Measurements from ENCODE around the gene GBP6.

Gene GBP6

DNA sequence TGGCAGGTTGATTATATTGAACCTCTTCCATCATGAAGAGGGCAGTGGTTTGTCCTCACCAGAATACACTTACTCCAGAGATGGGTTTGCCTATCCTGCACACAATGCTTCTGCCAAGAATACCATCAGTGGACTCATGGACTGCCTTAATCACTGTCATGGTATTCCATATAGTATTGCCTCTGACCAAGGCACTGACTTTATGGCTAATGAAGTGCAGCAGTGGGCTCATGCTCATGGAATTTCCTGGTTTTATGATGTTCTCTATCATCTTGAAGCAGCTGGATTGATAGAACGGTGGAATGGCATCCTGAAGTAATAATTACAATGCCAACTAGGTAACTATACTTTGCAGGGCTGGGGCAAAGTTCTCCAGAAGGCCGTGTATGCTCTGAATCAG, 16.6 kb upstream of the GBP6 start:
- no peak for DNase-seq
- Histone ChIP-seq H4K20me1 (ENCODE audit: insufficient read depth, low read length) (no peaks in the 10 kb centered on the region), H3K9ac (ENCODE audit: low read length) (no peak overlapping the region), H3K4me3 (ENCODE audit: low read length) (no peak overlapping the region), H3K27ac (ENCODE audit: low read length) (no peak overlapping the region), H3K36me3 (replicated peaks; ENCODE audit: insufficient read depth, low read length) (no peaks in the 10 kb centered on the region), H2AFZ (ENCODE audit: low read length) (no peak overlapping the region), H3K9me2 (replicated peaks; ENCODE audit: insufficient read depth, low read length) (no peaks in the 10 kb centered on the region), H3K4me2 (ENCODE audit: low read depth, low read length) (no peak overlapping the region), H3K27me3 (replicated peaks; ENCODE audit: insufficient read depth, low read length) (no peaks in the 10 kb centered on the region), H3K4me1 (ENCODE audit: low read length) (no peaks in the 10 kb centered on the region), H3F3A (ENCODE audit: insufficient read depth, low read length) (no peaks in the 10 kb centered on the region), H3K9me3 (replicated peaks; ENCODE audit: insufficient read depth, low read length) (no peaks in the 10 kb centered on the region), H3K79me2 (ENCODE audit: low read length) (no peaks in the 10 kb centered on the region)
- TF ChIP-seq, protein P1, sequence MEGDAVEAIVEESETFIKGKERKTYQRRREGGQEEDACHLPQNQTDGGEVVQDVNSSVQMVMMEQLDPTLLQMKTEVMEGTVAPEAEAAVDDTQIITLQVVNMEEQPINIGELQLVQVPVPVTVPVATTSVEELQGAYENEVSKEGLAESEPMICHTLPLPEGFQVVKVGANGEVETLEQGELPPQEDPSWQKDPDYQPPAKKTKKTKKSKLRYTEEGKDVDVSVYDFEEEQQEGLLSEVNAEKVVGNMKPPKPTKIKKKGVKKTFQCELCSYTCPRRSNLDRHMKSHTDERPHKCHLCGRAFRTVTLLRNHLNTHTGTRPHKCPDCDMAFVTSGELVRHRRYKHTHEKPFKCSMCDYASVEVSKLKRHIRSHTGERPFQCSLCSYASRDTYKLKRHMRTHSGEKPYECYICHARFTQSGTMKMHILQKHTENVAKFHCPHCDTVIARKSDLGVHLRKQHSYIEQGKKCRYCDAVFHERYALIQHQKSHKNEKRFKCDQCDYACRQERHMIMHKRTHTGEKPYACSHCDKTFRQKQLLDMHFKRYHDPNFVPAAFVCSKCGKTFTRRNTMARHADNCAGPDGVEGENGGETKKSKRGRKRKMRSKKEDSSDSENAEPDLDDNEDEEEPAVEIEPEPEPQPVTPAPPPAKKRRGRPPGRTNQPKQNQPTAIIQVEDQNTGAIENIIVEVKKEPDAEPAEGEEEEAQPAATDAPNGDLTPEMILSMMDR (IDR thresholded peaks at IDR 0.05; ENCODE audit: low read length): no peak
- TF ChIP-seq EZH2phosphoT487 (IDR thresholded peaks at IDR 0.05; ENCODE audit: low read length): no peak
- TF ChIP-seq EZH2 (optimal IDR thresholded peaks at IDR 0.05; ENCODE audit: low read depth, low read length): no peak

DNA sequence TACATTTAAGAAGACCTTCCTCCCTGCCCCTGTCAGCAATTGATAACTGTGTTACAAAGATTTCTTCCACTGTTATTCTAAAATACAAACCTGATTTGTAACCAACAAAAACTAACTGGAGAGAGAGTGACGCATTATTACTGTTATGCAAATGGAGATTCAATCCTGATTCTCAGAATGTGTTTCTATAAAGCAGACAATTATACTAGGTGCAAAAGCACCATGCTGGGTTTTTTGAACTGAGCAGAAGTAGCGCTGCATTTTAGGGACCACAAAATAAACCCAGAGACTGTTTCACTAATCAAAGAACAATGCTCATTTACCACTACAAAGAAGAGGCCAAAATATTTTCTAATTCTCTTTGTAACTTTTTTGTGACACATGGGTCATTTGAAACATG, 13.6 kb upstream of the GBP6 start:
- Histone ChIP-seq H3K27me3 (replicated peaks; ENCODE audit: insufficient read depth, low read length) (no peaks in the 10 kb centered on the region), H3K9me2 (replicated peaks; ENCODE audit: insufficient read depth, low read length) (no peaks in the 10 kb centered on the region), H3K9ac (ENCODE audit: low read length) (no peak overlapping the region), H3K9me3 (replicated peaks; ENCODE audit: insufficient read depth, low read length) (no peaks in the 10 kb centered on the region), H3K36me3 (replicated peaks; ENCODE audit: insufficient read depth, low read length) (no peaks in the 10 kb centered on the region), H4K20me1 (ENCODE audit: insufficient read depth, low read length) (no peaks in the 10 kb centered on the region), H2AFZ (ENCODE audit: low read length) (no peak overlapping the region), H3K27ac (ENCODE audit: low read length) (no peak overlapping the region), H3K79me2 (ENCODE audit: low read length) (no peaks in the 10 kb centered on the region), H3F3A (ENCODE audit: insufficient read depth, low read length) (no peaks in the 10 kb centered on the region), H3K4me1 (ENCODE audit: low read length) (no peaks in the 10 kb centered on the region), H3K4me2 (ENCODE audit: low read depth, low read length) (no peak overlapping the region), H3K4me3 (ENCODE audit: low read length) (no peak overlapping the region)
- DNase-seq: no peak
- TF ChIP-seq EZH2phosphoT487 (IDR thresholded peaks at IDR 0.05; ENCODE audit: low read length) (no peak), EZH2 (optimal IDR thresholded peaks at IDR 0.05; ENCODE audit: low read depth, low read length) (no peak)
- TF ChIP-seq, protein P1 (IDR thresholded peaks at IDR 0.05; ENCODE audit: low read length): no peak

DNA sequence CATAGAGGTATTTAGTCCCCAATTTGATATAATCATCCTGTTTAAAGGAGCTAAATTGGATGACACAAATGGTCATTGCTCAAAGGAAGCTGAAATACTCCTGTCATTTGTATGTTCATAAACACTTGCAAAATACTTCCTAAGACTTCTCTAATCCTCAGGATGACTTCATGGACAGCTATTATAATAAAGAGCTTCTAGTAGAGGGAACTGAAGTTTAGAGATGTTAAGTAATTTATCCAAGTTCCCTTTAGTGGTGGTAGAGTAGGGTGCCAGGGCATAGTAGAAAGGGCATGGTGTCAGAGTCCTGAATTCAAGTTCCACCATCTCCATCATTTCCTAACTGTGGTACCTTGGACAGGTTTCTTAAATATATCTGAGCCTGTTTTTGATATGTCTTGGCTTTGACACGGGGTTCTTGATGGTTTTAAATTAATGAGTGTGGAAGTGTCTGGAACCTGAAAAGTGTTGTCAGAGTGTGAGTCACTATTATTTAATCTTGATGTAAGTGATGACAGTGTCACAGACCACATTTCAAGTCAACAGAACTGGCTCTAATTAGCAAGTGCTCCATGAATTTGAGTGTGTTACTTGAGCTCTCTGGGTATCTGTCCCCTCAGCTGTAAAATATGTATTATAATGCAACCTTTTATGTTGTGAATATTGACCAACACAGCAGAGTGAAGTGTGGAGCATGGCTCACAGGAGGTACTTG, 12.1 kb upstream of the GBP6 start:
- no peak for DNase-seq
- no peaks in the 10 kb centered on the region for H3K79me2 ChIP-seq (ENCODE audit: low read length)
- TF ChIP-seq, protein P1 (IDR thresholded peaks at IDR 0.05; ENCODE audit: low read length): no peak
- no peak for TF ChIP-seq EZH2phosphoT487 (IDR thresholded peaks at IDR 0.05; ENCODE audit: low read length)
- no peak for TF ChIP-seq EZH2 (optimal IDR thresholded peaks at IDR 0.05; ENCODE audit: low read depth, low read length)
- H3K27me3 ChIP-seq (replicated peaks; ENCODE audit: insufficient read depth, low read length): no peaks in the 10 kb centered on the region
- no peaks in the 10 kb centered on the region for H3F3A ChIP-seq (ENCODE audit: insufficient read depth, low read length)
- no peaks in the 10 kb centered on the region for H3K36me3 ChIP-seq (replicated peaks; ENCODE audit: insufficient read depth, low read length)
- no peaks in the 10 kb centered on the region for H3K4me1 ChIP-seq (ENCODE audit: low read length)
- H3K27ac ChIP-seq (ENCODE audit: low read length): no peak overlapping the region
- no peak overlapping the region for H3K9ac ChIP-seq (ENCODE audit: low read length)
- H3K9me3 ChIP-seq (replicated peaks; ENCODE audit: insufficient read depth, low read length): no peaks in the 10 kb centered on the region
- H2AFZ ChIP-seq (ENCODE audit: low read length): no peak overlapping the region
- no peak overlapping the region for H3K4me2 ChIP-seq (ENCODE audit: low read depth, low read length)
- H3K4me3 ChIP-seq (ENCODE audit: low read length): no peak overlapping the region
- H3K9me2 ChIP-seq (replicated peaks; ENCODE audit: insufficient read depth, low read length): no peaks in the 10 kb centered on the region
- H4K20me1 ChIP-seq (ENCODE audit: insufficient read depth, low read length): no peaks in the 10 kb centered on the region

All from MM.1S (cell line).